OCI-LY7 (cell line): ENCODE measurements around the gene CMPK1.

Experiments used
- CTCF ChIP-seq: fragments of 200-600 bp; sonication (generic); conservative IDR thresholded peaks from 2 replicates; pipeline ENCODE4 v1.5.1; 2014; ENCODE audit warnings: mild to moderate bottlenecking, antibody characterized with exemption, low read length, moderate library complexity, mixed read lengths
- EZH2phosphoT487 ChIP-seq: fragments of 200-600 bp; sonication (generic); IDR thresholded peaks from 2 replicates; pipeline ENCODE4 v1.6.1; 2018; ENCODE audit warnings: low read depth, borderline replicate concordance, mild to moderate bottlenecking, mixed run types, antibody characterized with exemption, low read length, moderate library complexity, mixed read lengths

- TF ChIP-seq CTCF (no peak), EZH2phosphoT487 (no peak)
These were observed 17.7 kb downstream of the CMPK1 start for GRCh38 chr1:47351305-47351704.
